K562 (cell line): ENCODE results near the gene SORCS2. TPM values are rescaled to one million over a fixed set of nuclear protein-coding genes. Genes with fewer than 3 reads are reported as not detected.

ENCODE experiments used
- ATAC-seq: fragments of 200-7000 bp; cut with Tn5 transposase; 3 replicates; pipeline ENCODE4 v1.9.1; 2020; ENCODE audit warnings: moderate library complexity
- BruUV-seq: library from RNA; stranded (reverse); fragments of 400-500 nt; replicated peaks from 2 replicates; lab custom pipeline; 2021; lab: Mats Ljungman, UMichigan
- CTCF ChIA-PET: fragments of 300-600 bp; formaldehyde crosslinking; extraction: SDS; loops from one replicate; lab custom pipeline; 2021; ENCODE audit warnings: low intra/inter-chr PET ratio; lab: Yijun Ruan, JAX
- POLR2A ChIA-PET: fragments of 300-600, 350-650 bp; sonication (Branson Sonifier 250); formaldehyde crosslinking; extraction: SDS; loops from one replicate; lab custom pipeline; 2021; ENCODE audit warnings: antibody characterized with exemption, inconsistent platforms; lab: Yijun Ruan, JAX
- DNase-seq, 4 experiments: peaks; one replicate each; pipeline versions ENCODE4 v3.0.0 to v3.0.0-alpha.2; 2011 to 2018; ENCODE audit warnings: low spot score in 3 of 4, mixed read lengths in 3 of 4; ENCODE audit errors: extremely low read depth in 1 of 4
- FAIRE-seq: peaks from 2 replicates; lab custom pipeline; 2011; peaks lifted over from hg19 to GRCh38; lab: Jason Lieb, UNC
- H2AFZ ChIP-seq: 2 replicates; pipeline ENCODE4 v1.6.0; 2011; ENCODE audit warnings: low read depth, low read length, control low read depth, inconsistent platforms
- H3K27ac ChIP-seq: fragments of 200-600 bp; 3 replicates; pipeline ENCODE4 v1.8.0; 2011; ENCODE audit warnings: low read depth, mild to moderate bottlenecking, control low read depth, inconsistent platforms, low read length, moderate library complexity, mixed read lengths; ENCODE audit errors: extremely low read depth
- H3K27me3 ChIP-seq, 2 experiments: fragments of 300-600 bp in 1 of 2; 2 replicates in 1 of 2; 3 replicates in 1 of 2; pipeline versions ENCODE4 v1.6.0 to v1.8.0; 2011; ENCODE audit warnings: inconsistent platforms in 2 of 2, low read length in 2 of 2, mild to moderate bottlenecking in 1 of 2, mixed read lengths in 1 of 2, moderate library complexity in 1 of 2; ENCODE audit not compliant: control insufficient read depth in 2 of 2, insufficient read depth in 2 of 2
- H3K36me3 ChIP-seq: fragments of 300-600 bp; 3 replicates; pipeline ENCODE4 v1.8.0; 2011; ENCODE audit warnings: mild to moderate bottlenecking, low read length, inconsistent platforms; ENCODE audit not compliant: control insufficient read depth, insufficient read depth
- H3K4me1 ChIP-seq, 2 experiments: fragments of 200-600 bp in 1 of 2; replicated peaks in 1 of 2; 2 replicates in 1 of 2; 3 replicates in 1 of 2; pipeline versions ENCODE4 v1.5.1 to v1.8.0; 2011; ENCODE audit warnings: inconsistent platforms in 2 of 2, low read length in 2 of 2, mild to moderate bottlenecking in 1 of 2, mixed read lengths in 1 of 2, moderate library complexity in 1 of 2; ENCODE audit not compliant: control insufficient read depth in 2 of 2, insufficient read depth in 2 of 2
- H3K4me2 ChIP-seq: 2 replicates; pipeline ENCODE4 v1.6.1; 2011; ENCODE audit warnings: low read length, control low read depth, inconsistent platforms, mixed read lengths; ENCODE audit not compliant: insufficient read depth
- H3K4me3 ChIP-seq: fragments of 200-600 bp; sonication (generic), shearing (Covaris generic); 2 replicates; pipeline ENCODE4 v1.5.1; 2016; ENCODE audit warnings: control low read depth, inconsistent platforms
- H3K79me2 ChIP-seq: fragments of 200-600 bp; 3 replicates; pipeline ENCODE4 v1.8.0; 2011; ENCODE audit warnings: low read length, inconsistent platforms; ENCODE audit not compliant: control insufficient read depth, insufficient read depth
- H3K9ac ChIP-seq, 2 experiments: 2 replicates each; pipeline versions ENCODE4 v1.6.0 to v1.6.1; 2011; ENCODE audit warnings: low read depth in 2 of 2, low read length in 2 of 2, control low read depth in 1 of 2, inconsistent platforms in 1 of 2, mild to moderate bottlenecking in 1 of 2, mixed read lengths in 1 of 2; ENCODE audit not compliant: insufficient read depth in 1 of 2
- H3K9me1 ChIP-seq: one replicate; pipeline ENCODE4 v1.6.0; 2011; ENCODE audit warnings: inconsistent platforms, mild to moderate bottlenecking, low read length, moderate library complexity; ENCODE audit not compliant: control insufficient read depth, insufficient read depth
- H3K9me3 ChIP-seq: replicated peaks from 2 replicates; pipeline ENCODE4 v1.5.1; 2011; ENCODE audit warnings: low read depth, low read length, inconsistent platforms; ENCODE audit not compliant: control insufficient read depth, insufficient read depth
- H4K20me1 ChIP-seq: replicated peaks from 2 replicates; pipeline ENCODE4 v1.6.1; 2011; ENCODE audit warnings: low read length, inconsistent platforms, mixed read lengths; ENCODE audit not compliant: control insufficient read depth, insufficient read depth
- CBX5 ChIP-seq: IDR thresholded peaks from 2 replicates; pipeline ENCODE4 v1.6.1; 2014; ENCODE audit warnings: low read depth, borderline replicate concordance
- CHD1 ChIP-seq: fragments of 200-600 bp; sonication (generic); IDR thresholded peaks from one replicate; pipeline ENCODE4 v1.6.1; 2012; ENCODE audit warnings: mild to moderate bottlenecking, moderate library complexity, low read length, inconsistent platforms
- CXXC5 ChIP-seq: fragments of 250-450 bp; sonication (Bioruptor Pico); IDR thresholded peaks from 2 replicates; pipeline ENCODE4 v1.8.0; 2022; ENCODE audit warnings: inconsistent platforms, mild to moderate bottlenecking, moderate library complexity
- HDAC1 ChIP-seq, 2 experiments: fragments of 450-650 bp; IDR thresholded peaks; 2 replicates each; pipeline ENCODE4 v1.6.1; 2016 to 2017; ENCODE audit warnings: inconsistent platforms in 1 of 2, mild to moderate bottlenecking in 1 of 2, moderate library complexity in 1 of 2
- MEF2D ChIP-seq: conservative IDR thresholded peaks from 2 replicates; pipeline ENCODE4 v1.6.1; 2016; ENCODE audit warnings: low read depth, missing genetic modification characterization, missing compliant biosample characterization
- MXI1 ChIP-seq: IDR thresholded peaks from 2 replicates; pipeline ENCODE4 v1.6.1; 2011; ENCODE audit warnings: low read depth, mild to moderate bottlenecking, improper control_type of control experiment, low read length
- PATZ1 ChIP-seq: fragments of 250-450 bp; sonication (Bioruptor Pico); IDR thresholded peaks from 2 replicates; pipeline ENCODE4 v1.5.0; 2020; ENCODE audit warnings: mild to moderate bottlenecking, borderline replicate concordance
- PRPF4 ChIP-seq: fragments of 200-400 bp; formaldehyde crosslinking; IDR thresholded peaks from one replicate; pipeline ENCODE4 v1.6.1; 2017; ENCODE audit warnings: low read length, low read depth, mild to moderate bottlenecking; ENCODE audit not compliant: insufficient read depth, poor library complexity, severe bottlenecking
- PURB ChIP-seq: sonication (generic); formaldehyde crosslinking; IDR thresholded peaks from 2 replicates; pipeline ENCODE4 v1.9.0; 2021; ENCODE audit warnings: low read depth, mild to moderate bottlenecking, missing genetic modification reagents
- ZBED1 ChIP-seq: IDR thresholded peaks from 2 replicates; pipeline ENCODE4 v1.6.1; 2014
- ZNF263 ChIP-seq: sonication (generic); formaldehyde crosslinking; IDR thresholded peaks from 2 replicates; pipeline ENCODE4 v1.8.0; 2022; ENCODE audit warnings: mild to moderate bottlenecking, missing genetic modification reagents, borderline replicate concordance
- WGBS: fragments of 100-300 bp; shearing (Covaris generic); methylation state at CpG from one replicate; pipeline ENCODE4 v1.1.6; 2016; ENCODE audit warnings: low coverage, mixed read lengths; ENCODE audit not compliant: insufficient coverage; ENCODE audit errors: missing lambda C conversion rate; 5-methylcytosine and 5-hydroxymethylcytosine counted together
- in situ Hi-C: fragments of 300-500 bp; cut with MboI; formaldehyde crosslinking; loops from 4 replicates; pipeline ENCODE4 v1.15.0; 2018; ENCODE audit warnings: inconsistent platforms, mixed read lengths
- intact Hi-C: fragments of 100-400 bp; cut with micrococcal nuclease; formaldehyde crosslinking; loops from 2 replicates; pipeline ENCODE4 v1.14.2; 2022
- polyA plus RNA-seq, 8 experiments: library from polyadenylated mRNA; depleted of rRNA in 4 of 8; stranded (reverse) in 5 of 8; unstranded in 3 of 8; fragments of >200 nt; fragmentation: Nextera tagmentation in 2 of 8; fragmentation: Illumina TruSeq in 1 of 8; extraction: Ambion mirVana in 2 of 8; extraction: Trizol in 1 of 8; gene quantifications; 2 replicates each; pipeline versions ENCODE4 v1.2.1 to v1.2.3, GENCODE V29; 2011 to 2014; ENCODE audit warnings: inconsistent platforms in 1 of 8, missing spikeins in 1 of 8
- total RNA-seq, 7 experiments: library from RNA; depleted of rRNA in 6 of 7; stranded (reverse); fragments of >200 nt in 6 of 7; fragmentation: Illumina TruSeq in 2 of 7; extraction: Trizol in 2 of 7; gene quantifications; 2 replicates each; pipeline versions ENCODE4 v1.2.1 to v1.2.3, GENCODE V29; 2011 to 2021; ENCODE audit warnings: low replicate concordance in 1 of 7

The SORCS2 gene
- total and polyA plus RNA-seq, 9 of the 15 experiments (the other 6 are each of a cell fraction or from before 2014, with no cell fraction given), result not detected

- H3K4me2 ChIP-seq, result no peak overlapping the region
- peaks cover under 1 to 19% of the 10 kb centered on the region in 2 experiments; a peak in 2 of 5 replicates for H3K27me3 ChIP-seq
- H4K20me1 ChIP-seq, result no peaks in the 10 kb centered on the region; the same call in 1 of the 2 replicates
- WGBS, result 1% methylated on average over 10 of the region's 13 CpGs
- H3K9me3 ChIP-seq, result no peaks in the 10 kb centered on the region
- DNase-seq (no peak), ATAC-seq (no peak), FAIRE-seq (no peak)
- H3K4me3 ChIP-seq, result no peak overlapping the region
- H3K79me2 ChIP-seq, result no peaks in the 10 kb centered on the region
- in situ Hi-C loops (no loop called here), intact Hi-C loops (no loop called here)
- no peaks in the 10 kb centered on the region for H3K36me3 ChIP-seq
- BruUV-seq, result no TSS peak
- no peaks in the 10 kb centered on the region for H3K4me1 ChIP-seq
- no peak overlapping the region for H2AFZ ChIP-seq
- POLR2A ChIA-PET, result interaction anchor here (0.5 kb wide), 1 partner anchor 83 kb away, joined by 3 read pairs; no protein-coding TSS in a partner anchor
- H3K9me1 ChIP-seq, result no peaks in the 10 kb centered on the region
- no peak overlapping the region for H3K27ac ChIP-seq
- TF ChIP-seq HDAC1 (IDR thresholded peaks at IDR 0.05), result no peak
- TF ChIP-seq ZNF263 (CRISPR knock-in tag), result no peak
- TF ChIP-seq PURB, result no peak
- TF ChIP-seq MEF2D (tag), result no peak
- TF ChIP-seq PATZ1 (CRISPR knock-in tag), result no peak
- no peak for TF ChIP-seq CXXC5 (CRISPR knock-in tag)
- TF ChIP-seq CBX5, result no peak
- no peak for TF ChIP-seq PRPF4
- TF ChIP-seq ZBED1, result no peak
- TF ChIP-seq MXI1, result no peak
- TF ChIP-seq CHD1, result no peak
- TF ChIP-seq, all 486 proteins: peak for 0
- H3K9ac ChIP-seq, result no peak overlapping the region
- CTCF ChIA-PET, result no interaction called here
Observed at GRCh38 chr4:7629501-7630254, 437.3 kb downstream of the SORCS2 start.
